GM19438 (cell line): Measurements from ENCODE around the gene ODR4.
"Not testable (repeated sequence)": the region's sequence is repeated elsewhere in the genome, so short reads cannot be mapped to it uniquely, and the experiment has no call there.

ENCODE experiments used
- ATAC-seq: cut with Tn5 transposase; IDR thresholded peaks from one replicate; pipeline ENCODE4 v1.9.1; 2021; ENCODE audit warnings: low read depth; ENCODE audit not compliant: unreplicated experiment

Gene ODR4

DNA sequence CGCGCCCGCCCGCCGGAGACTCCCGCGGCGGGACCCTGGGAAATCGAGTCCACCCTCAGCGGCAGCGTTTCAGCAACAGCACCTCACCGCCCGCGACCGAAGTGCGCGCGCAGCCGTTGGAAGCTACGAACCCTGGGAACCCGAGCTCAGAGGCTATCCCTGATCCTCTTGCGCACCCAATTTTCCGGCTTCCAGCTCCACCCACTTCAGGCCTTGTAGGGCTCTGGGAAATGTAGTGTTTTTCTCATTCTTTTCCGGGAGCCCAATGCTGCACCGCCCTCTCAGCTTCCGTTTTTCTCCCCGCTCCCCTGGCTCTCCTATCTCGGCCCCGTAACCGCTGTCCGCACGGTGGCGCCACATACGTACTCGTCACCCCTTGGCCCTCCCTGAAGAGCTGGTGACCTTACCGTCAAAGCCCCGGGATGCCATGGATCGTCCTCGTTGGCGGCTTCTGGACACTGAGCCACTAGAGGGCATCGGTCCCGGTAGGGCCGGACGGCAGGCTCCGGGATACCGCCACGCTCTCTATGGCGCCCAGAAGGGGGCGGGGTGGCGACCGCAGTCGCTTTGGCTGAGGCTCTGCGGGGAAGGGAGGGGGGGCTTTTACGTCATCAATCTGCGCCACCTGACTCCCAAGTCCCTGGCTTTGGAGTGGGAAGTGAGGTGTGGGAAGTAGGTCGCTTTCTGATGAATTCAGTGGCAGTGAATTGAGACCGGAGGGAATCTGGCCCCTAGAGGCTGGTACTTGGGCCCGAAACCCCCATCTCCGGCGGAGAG, at the start of gene ODR4, which contains the start of gene TPR:
Gene ODR4, plus strand, starts transcription at position 687 of the 777 bp plus-strand sequence. CDS start 3,948 bp downstream, outside the sequence.
Gene TPR, minus strand, starts transcription at position 102 of the 777 bp plus-strand sequence. CDS start 225 bp downstream, outside the sequence.
- ATAC-seq, result peak; percentile 80

DNA sequence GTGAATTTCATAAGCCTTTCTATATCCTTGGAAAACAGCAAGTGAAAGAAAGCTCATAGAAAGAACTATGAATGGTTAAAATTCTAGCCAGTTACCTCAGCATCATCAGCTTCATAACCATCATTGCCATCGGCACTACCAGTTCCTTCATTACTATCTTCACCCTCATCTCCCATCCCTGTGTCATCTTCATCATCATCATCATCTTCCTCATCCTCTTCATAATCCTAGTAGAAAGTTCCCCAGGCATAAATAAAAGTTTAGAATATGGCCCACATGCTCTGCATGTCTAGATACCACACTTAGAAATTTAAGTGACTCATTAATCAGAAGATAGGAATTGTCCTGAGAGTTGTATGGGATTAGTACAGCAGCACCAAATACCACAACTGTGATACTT, 49.6 kb upstream of the ODR4 start:
- no peak for ATAC-seq

DNA sequence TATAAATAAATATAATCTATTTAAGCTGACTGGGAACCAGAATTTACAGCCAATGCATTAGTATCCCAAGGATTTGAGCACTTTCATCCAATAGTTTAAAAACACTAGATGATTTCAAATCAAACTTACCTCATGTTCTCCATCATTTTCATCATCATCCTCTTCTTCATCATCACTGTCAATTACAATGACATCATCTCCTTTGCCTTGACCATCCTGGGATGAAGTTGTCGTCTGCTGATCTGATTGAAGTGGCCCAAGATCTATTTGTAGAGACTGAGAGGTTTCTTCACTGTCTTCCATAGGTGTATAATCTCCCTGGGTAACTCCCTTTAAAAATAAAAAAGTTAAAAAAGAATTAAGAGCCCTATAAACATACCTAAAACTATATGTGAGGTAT, 48.3 kb upstream of the ODR4 start:
- ATAC-seq, result no peak

DNA sequence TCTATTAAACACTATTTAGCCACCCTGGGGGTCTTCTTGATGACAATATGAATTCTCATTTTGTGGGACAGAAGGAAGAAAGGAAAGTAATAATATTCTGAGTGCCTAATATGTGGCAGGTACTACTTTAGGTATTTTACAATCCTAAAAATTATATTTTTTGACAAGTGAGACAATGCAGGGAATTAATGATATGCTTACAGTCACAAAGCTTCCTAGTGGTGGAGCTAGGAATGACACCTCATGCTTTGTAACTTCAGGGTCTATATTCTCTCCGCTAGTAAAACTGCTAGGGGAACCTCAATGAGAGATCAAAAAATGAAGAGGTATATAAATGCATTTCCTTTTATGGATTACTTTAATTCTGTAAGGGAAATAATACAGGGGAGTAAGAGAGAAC, 44.9 kb upstream of the ODR4 start:
- ATAC-seq, result no peak

DNA sequence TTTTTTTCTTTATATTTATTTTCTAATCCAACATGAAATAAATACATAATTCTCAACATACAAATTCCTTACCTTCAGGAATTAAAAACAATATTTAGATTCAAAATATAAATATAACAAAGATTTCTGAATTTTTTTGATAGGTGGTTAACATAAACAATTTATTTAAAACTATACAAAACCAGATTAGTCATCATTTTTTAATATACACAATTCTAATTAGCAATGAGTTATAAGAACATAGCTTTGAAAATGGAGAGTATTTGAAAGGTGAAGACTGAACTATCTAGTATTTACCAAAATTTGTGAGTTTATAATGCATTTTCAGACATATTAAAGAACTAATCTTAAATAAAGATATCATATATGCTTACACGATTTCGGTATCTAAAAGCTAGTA, 38.1 kb upstream of the ODR4 start:
- ATAC-seq, result no peak

DNA sequence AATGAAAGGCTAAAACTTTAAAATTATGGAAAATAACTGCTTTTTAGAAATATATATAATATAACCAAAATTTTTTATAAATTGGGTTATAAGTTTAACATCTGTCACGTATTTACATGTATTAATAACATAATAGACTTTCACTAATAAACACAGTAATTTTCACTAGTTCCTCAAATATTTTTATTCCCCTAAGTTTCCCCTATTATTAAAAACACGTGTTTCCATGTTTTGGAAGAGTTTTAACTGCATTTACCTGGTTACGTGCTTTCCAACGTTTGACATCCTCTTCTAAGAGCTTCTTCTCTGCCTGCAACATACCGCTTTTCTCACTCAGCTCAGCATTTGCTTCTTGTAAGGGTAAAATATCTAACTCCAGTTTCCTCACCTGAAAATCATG, 34.9 kb upstream of the ODR4 start:
- ATAC-seq, result no peak

DNA sequence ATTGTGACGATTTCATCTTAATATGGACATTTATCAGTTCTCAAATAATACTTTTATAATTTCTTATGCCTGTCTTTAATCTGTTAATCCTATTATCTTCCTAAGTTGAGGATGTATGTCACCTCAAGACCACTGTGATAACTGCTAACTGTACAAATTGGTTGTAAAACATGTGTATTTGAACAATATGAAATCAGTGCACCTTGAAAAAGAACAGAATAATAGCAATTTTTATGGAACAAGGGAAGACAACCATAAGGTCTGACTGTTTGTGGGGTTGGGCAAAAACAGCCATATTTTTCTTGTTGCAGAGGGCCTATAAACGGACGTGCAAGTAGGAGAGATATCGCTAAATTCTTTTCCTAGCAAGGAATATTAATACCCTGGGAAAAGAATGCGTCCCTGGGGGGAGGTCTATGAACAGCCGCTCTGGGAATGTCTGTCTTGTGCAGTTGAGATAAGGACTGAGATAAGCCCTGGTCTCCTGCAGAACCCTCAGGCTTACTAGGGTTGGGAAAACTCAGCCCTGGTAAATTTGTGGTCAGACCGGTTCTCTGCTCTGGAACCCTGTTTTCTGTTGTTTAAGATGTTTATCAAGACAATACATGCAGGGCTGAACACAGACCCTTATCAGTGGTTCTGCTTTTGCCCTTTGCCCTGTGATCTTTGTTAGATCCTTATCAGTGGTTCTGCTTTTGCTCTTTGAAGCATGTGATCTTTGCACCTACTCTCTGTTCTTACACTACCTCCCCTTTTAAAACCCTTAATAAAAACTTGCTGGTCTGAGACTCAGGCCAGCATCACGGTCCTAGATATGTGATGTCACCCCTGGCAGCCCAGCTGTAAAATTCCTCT, 27.6 kb upstream of the ODR4 start:
- ATAC-seq, result not testable (repeated sequence)

DNA sequence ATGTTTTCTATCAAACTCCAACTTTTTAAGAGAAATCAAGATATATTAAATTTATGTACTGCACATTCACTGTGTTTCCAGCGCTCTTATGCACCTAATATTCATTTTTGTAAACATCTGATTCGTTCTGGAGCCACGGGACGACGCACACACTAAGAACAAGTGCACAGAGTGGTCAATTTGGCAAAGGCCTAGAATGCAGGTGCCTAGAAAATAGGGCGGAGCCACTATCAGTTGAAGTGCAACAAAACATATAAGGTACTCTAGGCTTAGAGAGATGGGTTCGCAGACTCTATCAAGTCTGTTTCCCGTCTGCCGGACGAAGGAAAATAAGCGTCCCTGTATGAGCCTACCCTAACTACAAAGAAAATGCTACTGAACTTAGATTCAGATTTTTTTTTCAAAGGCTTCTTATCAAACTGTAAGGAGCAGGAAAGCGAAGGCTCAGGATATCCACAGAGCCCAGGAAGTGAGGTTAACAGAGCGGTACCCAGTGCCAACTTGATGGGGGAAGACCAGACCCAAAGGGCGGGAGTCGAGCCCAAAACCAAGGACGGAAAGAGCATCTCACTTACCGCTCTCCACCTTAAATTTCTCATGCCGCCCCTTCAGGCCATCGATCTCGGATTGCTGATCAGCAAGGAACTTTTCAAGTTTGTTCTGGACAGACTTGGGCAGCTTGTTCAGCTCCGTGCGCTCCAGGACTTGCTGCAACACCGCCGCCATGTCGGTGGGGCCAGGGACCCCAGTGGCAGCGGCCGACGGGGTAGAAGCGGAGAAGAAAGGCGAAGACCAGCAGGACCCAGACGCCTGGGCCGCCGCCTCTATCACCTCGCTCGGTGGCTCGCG, 1.1 kb upstream of the ODR4 start:
- ATAC-seq, result peak; percentile 22

DNA sequence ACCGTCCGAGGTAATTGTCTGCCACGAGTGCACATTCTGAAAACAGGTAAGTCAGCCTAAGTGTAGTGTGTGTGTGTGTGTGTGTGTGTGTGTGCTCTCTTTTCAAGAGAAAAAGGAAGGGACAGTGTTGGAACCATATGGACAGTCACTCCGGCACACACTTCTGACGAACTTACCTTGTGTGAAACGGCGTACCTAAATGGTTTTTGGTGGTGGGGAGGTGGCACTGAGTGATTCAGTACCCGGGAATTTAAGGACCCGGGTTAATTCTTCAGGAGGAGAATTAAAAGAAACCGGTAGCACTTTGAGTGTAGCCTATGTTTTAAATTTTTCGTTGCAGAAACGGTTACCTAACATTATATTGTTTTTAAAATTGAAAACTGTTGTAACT, 286 bp downstream of the ODR4 start:
- no peak for ATAC-seq

DNA sequence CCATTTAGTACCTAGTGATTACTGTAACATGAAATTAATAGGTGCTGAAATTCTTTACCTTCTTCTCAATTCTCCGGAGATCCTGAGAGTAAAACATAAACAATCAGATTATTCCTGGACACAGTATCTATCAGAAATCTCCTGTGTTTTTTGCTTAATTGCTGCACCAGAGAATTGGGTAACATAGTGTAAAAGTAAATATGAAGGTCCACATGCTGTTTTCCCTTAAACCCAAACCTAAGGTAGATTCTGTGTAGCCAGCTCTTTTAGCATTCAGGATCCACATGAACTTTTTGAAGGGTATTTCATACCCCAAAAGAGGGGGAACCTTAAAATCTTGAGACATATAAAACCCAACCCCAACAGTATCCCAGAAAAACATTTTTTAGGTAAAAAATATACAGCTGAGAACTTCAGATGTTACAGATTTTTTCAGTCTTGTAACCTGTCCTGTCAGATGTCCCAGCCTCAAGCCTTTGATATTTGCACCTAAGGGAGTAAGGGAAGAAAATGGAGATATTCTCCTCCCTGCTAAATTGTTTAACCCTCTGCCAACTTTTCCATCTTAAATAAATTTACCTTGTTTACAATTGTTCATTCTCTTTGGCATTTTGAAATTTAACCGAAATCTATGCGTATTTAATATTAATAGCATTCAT, 11.2 kb downstream of the ODR4 start:
- no peak for ATAC-seq

DNA sequence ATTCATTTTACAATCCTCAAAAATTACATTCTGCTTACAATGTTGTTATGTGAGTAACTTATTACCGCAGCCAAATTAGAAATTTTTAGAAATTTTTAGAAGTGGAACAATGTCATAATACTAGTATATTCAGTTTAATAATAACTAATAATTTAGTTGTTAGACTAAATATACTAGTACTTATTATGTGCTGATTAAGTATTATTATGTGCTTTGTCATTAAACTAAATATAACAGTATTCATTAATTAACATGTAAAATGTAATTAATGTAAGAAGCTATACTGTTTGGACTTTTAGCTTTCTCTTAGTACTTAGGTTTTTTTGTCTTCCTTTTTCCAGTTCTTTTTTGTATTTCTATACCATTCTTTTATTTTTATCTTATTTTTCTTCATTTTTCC, 15.3 kb downstream of the ODR4 start:
- ATAC-seq, result no peak

DNA sequence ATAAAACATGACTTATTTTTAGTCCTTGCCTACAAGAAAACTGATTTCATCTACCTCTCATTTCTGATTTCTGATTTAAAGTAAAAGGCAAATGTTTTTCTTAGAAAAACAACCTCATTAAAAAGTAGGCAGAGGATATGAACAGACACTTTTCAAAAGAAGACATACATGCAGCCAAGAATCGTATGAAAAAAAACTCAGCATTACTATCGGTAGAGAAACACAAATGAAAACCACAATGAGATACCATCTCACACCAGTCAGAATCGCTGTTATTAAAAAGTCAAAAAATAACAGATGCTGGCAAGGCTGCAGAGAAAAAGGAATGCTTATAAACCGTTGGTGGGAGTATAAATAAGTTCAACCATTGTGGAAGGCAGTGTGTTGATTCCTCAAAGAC, 16.2 kb downstream of the ODR4 start:
- ATAC-seq, result no peak

DNA sequence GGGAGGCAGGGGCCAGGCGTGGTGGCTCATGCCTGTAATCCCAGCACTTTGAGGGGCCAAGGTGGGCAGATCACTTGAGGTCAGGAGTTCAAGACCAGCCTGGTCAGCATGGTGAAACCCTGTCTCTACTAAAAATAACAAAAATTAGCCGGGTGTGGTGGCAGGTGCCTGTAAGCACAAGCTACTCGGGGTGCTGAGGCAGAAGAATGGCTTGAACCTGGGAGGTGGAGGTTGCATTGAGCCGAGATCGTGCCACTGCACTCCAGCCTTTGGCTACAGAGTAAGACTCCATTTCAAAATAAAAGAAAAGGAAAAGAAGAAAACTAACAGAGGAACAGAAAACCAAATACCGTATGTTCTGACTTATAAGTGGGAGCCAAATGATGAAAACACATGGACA, 17.1 kb downstream of the ODR4 start:
- not testable (repeated sequence) for ATAC-seq

DNA sequence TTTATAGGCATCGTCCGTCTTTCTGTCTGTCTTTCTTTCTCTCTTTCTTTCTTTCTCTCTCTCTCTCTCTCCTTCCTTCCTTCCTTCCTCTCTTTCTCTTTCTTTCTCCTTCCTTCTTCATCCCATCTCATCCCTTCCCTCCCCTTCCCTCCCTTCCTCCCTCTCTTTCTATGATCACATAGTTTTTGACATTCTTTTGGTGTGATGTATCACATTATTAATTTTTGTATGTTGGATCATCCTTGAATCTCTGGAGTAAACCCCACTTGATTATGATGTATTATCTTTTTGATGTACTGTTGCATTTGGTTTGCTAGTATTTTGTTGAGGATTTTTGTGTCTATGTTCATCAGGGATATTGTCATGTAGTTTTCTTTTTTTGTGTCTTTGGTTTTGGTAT, 25.8 kb downstream of the ODR4 start:
- not testable (repeated sequence) for ATAC-seq

DNA sequence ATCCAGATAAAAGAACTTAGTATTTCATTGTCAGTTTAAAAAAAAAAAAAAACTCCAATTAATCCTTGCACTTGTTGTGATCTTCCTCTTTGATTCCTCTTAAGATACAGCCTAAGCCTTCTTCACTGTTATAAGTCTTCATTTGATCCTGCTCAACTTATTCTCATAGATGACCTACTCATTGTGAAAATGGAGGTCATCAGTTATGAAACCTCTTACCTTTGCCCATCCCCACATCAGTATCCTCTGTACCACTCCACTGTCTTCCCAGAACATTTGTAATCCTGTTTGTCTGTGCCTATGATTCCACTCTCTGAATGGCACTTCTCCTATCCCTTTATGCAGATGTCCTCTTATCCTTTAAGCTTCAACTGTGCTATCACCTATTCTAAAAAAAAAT, 28.0 kb downstream of the ODR4 start:
- no peak for ATAC-seq

DNA sequence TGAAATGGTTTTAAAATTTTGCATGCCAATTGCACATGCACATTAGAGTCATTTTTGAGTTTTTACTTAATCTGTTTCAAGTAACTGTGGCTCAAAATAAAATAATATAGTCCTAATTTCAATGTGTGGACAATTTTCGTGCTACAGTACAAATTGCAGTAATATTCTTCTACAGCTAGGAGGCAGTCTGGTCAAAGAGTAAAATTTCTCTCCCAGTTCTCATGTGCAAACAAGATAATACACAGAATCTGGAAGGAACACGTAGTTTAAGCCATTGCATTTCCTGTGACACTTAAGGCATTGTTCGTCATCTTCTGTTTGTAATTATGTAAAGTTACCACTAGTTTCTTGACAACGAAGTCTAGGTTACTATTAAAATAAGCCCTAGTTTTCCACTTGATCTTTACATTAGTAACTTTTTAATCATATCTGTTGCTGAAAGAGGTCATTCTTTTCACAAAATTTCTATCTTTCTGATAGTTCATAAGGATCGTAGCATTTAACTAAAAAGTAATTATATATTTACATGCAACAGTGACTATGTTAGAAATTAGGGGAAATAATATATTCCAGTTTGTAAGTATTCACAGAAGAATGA, 28.9 kb downstream of the ODR4 start:
- ATAC-seq, result no peak

DNA sequence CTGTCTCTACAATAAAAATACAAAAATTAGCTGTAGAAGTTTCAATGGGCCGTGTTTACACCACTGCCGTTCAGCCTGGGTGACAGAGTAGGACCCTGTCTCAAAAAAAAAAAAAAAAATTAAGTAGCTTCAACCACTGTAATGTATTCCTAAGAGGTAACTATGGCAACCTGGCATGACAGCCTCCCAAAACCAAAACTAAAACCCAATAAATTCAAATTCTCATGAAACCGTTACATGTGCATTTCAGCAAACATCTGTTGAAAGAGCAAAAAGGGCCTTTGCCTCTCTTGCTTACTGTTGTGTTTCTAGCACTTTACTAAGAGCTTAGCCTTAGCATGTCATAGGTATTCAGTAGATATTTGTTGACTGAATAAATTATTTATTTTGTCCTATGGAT, 33.5 kb downstream of the ODR4 start:
- peak; percentile 54 for ATAC-seq

DNA sequence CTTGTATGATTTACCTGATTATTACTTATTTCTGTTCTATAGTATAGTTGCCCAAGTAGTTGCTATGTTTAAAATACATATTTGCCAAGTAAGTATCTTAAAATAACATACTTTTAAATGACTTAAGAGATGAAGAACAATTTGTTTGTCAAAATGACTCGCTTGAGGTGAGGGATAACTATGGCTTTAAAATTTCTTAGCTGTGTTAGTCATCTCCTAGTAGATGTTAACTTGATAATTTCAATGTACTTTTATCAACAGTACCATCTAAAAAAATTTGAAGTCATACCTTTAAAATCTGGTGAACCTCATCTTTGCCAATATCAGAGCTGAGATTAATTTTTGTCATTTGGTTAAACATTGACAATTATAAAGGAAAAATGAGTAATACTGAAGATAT, 37.7 kb downstream of the ODR4 start:
- no peak for ATAC-seq

DNA sequence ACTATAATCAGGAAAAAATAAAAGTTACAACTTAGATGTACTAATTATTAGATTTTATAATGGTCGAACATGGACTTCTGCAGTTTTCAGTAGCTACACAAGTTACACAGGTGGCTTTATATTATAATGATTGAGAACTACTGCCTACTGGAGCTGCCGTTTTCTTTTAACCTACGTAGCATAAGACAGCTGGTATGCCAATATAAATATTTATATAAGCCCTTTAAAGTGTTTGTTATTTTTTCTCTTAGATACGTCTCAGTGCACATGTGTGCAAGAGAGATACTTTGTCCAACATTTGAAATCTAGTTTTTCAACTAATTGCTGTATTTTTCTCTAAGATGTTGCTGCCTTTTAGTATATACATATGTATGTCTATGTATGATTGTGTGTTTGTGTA, 42.9 kb downstream of the ODR4 start:
- no peak for ATAC-seq

DNA sequence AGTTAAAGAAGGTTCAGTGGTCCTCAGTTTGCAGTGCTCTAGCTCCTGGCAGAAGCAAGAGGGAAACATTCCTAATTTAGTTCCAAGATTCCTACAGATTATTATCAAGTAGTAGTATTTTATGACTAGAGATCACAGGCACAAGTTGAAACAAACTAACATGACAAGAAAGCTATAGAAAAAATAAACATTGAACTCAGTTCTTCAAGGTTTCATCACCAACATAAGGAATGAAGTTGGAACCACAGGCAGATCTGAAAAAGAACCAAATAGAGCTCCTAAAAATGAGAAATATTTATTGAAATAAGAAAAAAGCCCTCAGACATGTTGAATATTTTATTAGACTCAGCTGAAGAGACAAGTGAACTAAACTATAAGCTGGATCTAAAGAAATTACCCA, 44.7 kb downstream of the ODR4 start:
- no peak for ATAC-seq
